HEK293T (cell line): Measurements from ENCODE around the gene ZNF486.

Source experiments
- CTCF ChIA-PET: fragments of 350-600 bp; formaldehyde crosslinking; extraction: SDS; loops from one replicate; lab custom pipeline; 2021; ENCODE audit warnings: antibody characterized with exemption, inconsistent platforms; lab: Yijun Ruan, JAX
- POLR2A ChIA-PET: fragments of 350-600 bp; formaldehyde crosslinking; extraction: SDS; loops from one replicate; lab custom pipeline; 2020; ENCODE audit warnings: antibody characterized with exemption, inconsistent platforms; lab: Yijun Ruan, JAX
- DNase-seq: peaks from one replicate; pipeline ENCODE4 v3.0.0; 2012; ENCODE audit warnings: mixed read lengths; ENCODE audit errors: extremely low spot score
- ARNT ChIP-seq: fragments of 450-650 bp; IDR thresholded peaks from 2 replicates; pipeline ENCODE4 v1.6.1; 2017; ENCODE audit warnings: mild to moderate bottlenecking
- BHLHE40 ChIP-seq: fragments of 450-650 bp; IDR thresholded peaks from 2 replicates; pipeline ENCODE4 v1.6.1; 2016; ENCODE audit warnings: mild to moderate bottlenecking, moderate library complexity, borderline replicate concordance
- CTBP1 ChIP-seq: fragments of 450-650 bp; IDR thresholded peaks from 2 replicates; pipeline ENCODE4 v1.6.1; 2016; ENCODE audit warnings: borderline replicate concordance
- ELF4 ChIP-seq: fragments of 450-650 bp; IDR thresholded peaks from 2 replicates; pipeline ENCODE4 v1.6.1; 2017; ENCODE audit warnings: antibody characterized with exemption
- FOXA1 ChIP-seq: fragments of 450-650 bp; IDR thresholded peaks from 2 replicates; pipeline ENCODE4 v1.6.1; 2016; ENCODE audit warnings: mild to moderate bottlenecking
- FOXK2 ChIP-seq: fragments of 450-650 bp; IDR thresholded peaks from 2 replicates; pipeline ENCODE4 v1.6.1; 2016; ENCODE audit warnings: mild to moderate bottlenecking
- FOXM1 ChIP-seq: fragments of 450-650 bp; IDR thresholded peaks from 2 replicates; pipeline ENCODE4 v1.6.1; 2017; ENCODE audit warnings: mild to moderate bottlenecking, borderline replicate concordance
- HDGF ChIP-seq: fragments of 450-650 bp; IDR thresholded peaks from 2 replicates; pipeline ENCODE4 v1.6.1; 2017; ENCODE audit warnings: antibody characterized with exemption, borderline replicate concordance
- L3MBTL2 ChIP-seq: fragments of 450-650 bp; conservative IDR thresholded peaks from 2 replicates; pipeline ENCODE4 v1.6.1; 2016; ENCODE audit warnings: mild to moderate bottlenecking
- LEF1 ChIP-seq: fragments of 450-650 bp; IDR thresholded peaks from 2 replicates; pipeline ENCODE4 v1.6.1; 2017; ENCODE audit warnings: mild to moderate bottlenecking, borderline replicate concordance
- NFRKB ChIP-seq: fragments of 450-650 bp; IDR thresholded peaks from 2 replicates; pipeline ENCODE4 v1.6.1; 2016; ENCODE audit warnings: mild to moderate bottlenecking, moderate library complexity
- PKNOX1 ChIP-seq: fragments of 450-650 bp; IDR thresholded peaks from 2 replicates; pipeline ENCODE4 v1.6.1; 2016
- SP1 ChIP-seq: fragments of 450-650 bp; IDR thresholded peaks from 2 replicates; pipeline ENCODE4 v1.6.1; 2017
- SUZ12 ChIP-seq: fragments of 450-650 bp; IDR thresholded peaks from 2 replicates; pipeline ENCODE4 v1.6.1; 2016; ENCODE audit warnings: mild to moderate bottlenecking
- TARDBP ChIP-seq: fragments of 450-650 bp; IDR thresholded peaks from 2 replicates; pipeline ENCODE4 v1.6.1; 2016
- ZNF384 ChIP-seq: fragments of 450-650 bp; IDR thresholded peaks from 2 replicates; pipeline ENCODE4 v1.6.1; 2016

Gene ZNF486

DNA sequence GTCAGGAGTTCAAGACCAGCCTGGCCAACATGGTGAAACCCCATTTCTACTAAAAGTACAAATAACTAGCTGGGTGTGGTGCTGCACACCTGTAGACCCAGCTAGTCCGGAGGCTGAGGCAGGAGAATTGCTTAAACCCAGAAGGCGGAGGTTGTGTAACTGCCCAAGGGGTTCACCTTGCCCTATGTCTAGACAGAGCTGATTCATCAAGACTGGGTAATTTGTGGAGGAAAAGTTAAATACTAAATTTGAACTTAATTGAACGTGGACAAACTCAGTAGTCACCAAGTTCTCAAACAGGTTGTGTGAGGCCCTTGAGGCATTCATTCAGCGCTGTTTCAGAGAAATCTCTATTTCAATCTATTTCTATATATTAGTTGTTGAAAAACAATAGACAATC lies 13.7 kb upstream of the ZNF486 start:
- ChIA-PET POLR2A (no interaction called here), CTCF (no interaction called here)
- TF ChIP-seq L3MBTL2 (no peak), ZNF384 (no peak), HDGF (no peak), FOXA1 (no peak), FOXK2 (no peak), FOXM1 (no peak), CTBP1 (no peak)

GRCh38 chr19:20154636-20155035 lies 12.4 kb upstream of the ZNF486 start:
- ChIA-PET POLR2A (no interaction called here), CTCF (no interaction called here)
- TF ChIP-seq FOXA1 (no peak), FOXK2 (no peak), L3MBTL2 (no peak), BHLHE40 (no peak), TARDBP (no peak), ZNF384 (no peak), CTBP1 (no peak), NFRKB (no peak), PKNOX1 (no peak), SUZ12 (no peak), SP1 (no peak), HDGF (no peak), ARNT (no peak)
- DNase-seq, result no peak

More for the DNA sequence above, 13.7 kb upstream of the ZNF486 start:
- no peak for DNase-seq

DNA sequence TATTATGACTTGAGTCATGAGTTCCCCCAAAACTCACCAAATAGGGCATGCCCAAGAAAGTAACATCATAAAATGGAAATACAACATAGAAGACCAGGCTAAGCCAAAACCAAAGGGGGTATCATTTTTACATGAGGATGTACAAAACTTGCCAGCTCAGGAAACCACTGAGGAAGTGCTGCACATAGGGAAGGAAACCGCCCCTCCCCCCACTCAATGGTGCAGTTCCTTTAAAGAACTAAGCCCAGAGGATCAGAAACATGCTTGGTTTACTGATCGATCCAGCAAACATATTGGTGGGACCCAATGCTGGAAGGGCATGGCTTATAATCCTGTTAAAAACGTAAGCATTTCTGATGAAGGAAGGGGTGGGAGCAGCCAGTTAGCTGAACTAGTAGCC lies 4.2 kb upstream of the ZNF486 start:
- CTCF ChIA-PET, result no interaction called here
- TF ChIP-seq FOXM1, result no peak
- no peak for TF ChIP-seq BHLHE40
- no peak for TF ChIP-seq PKNOX1
- no peak for TF ChIP-seq SUZ12
- TF ChIP-seq CTBP1, result no peak
- no peak for TF ChIP-seq FOXA1
- no peak for TF ChIP-seq FOXK2
- TF ChIP-seq ZNF384, result no peak
- no peak for TF ChIP-seq NFRKB
- TF ChIP-seq TARDBP, result no peak
- TF ChIP-seq LEF1, result no peak
- TF ChIP-seq L3MBTL2, result no peak
- TF ChIP-seq ELF4, result no peak
- TF ChIP-seq SP1, result no peak
- no peak for TF ChIP-seq ARNT
- no peak for TF ChIP-seq HDGF
- POLR2A ChIA-PET, result no interaction called here
- DNase-seq, result no peak

- ChIA-PET CTCF (no interaction called here), POLR2A (no interaction called here)
- DNase-seq, result no peak
- no peak for TF ChIP-seq FOXM1
- no peak for TF ChIP-seq SP1
- no peak for TF ChIP-seq ZNF384
- TF ChIP-seq FOXK2, result no peak
- TF ChIP-seq L3MBTL2, result no peak
- no peak for TF ChIP-seq FOXA1
- no peak for TF ChIP-seq PKNOX1
- no peak for TF ChIP-seq TARDBP
- TF ChIP-seq LEF1, result no peak
These were observed 2.6 kb upstream of the ZNF486 start for GRCh38 chr19:20164456-20164855.

- TF ChIP-seq FOXA1 (no peak), TARDBP (no peak), BHLHE40 (no peak), ARNT (no peak), ZNF384 (no peak), CTBP1 (no peak), ELF4 (no peak), PKNOX1 (no peak), SUZ12 (no peak), L3MBTL2 (no peak), FOXM1 (no peak), LEF1 (no peak), NFRKB (no peak), HDGF (no peak), FOXK2 (no peak), SP1 (no peak)
- CTCF ChIA-PET, result no interaction called here
- no peak for DNase-seq
- POLR2A ChIA-PET, result no interaction called here
These were observed 932 bp upstream of the ZNF486 start for GRCh38 chr19:20165971-20166592.

- TF ChIP-seq FOXK2 (no peak), ARNT (no peak), SUZ12 (no peak), FOXM1 (no peak), HDGF (no peak), LEF1 (no peak), SP1 (no peak), CTBP1 (no peak), BHLHE40 (no peak), ELF4 (no peak), NFRKB (no peak), L3MBTL2 (no peak), FOXA1 (no peak), PKNOX1 (no peak), ZNF384 (no peak), TARDBP (no peak)
- ChIA-PET POLR2A (no interaction called here), CTCF (no interaction called here)
- no peak for DNase-seq
These were observed 673 bp downstream of the ZNF486 start for GRCh38 chr19:20167651-20168122.
